Adipocyte (in vitro differentiated cells): ENCODE measurements around the gene OMD.
A peak's percentile ranks its signal among the peaks of the same experiment; 100 is the strongest.

ENCODE experiments used
- DNase-seq: peaks from one replicate; pipeline ENCODE4 v3.0.0-alpha.2; 2015; ENCODE audit warnings: low read depth
- H3K27me3 ChIP-seq: replicated peaks from 2 replicates; pipeline ENCODE4 v1.7.0; 2013; ENCODE audit warnings: mild to moderate bottlenecking, low read length, moderate library complexity; ENCODE audit not compliant: control insufficient read depth, insufficient read depth
- H3K36me3 ChIP-seq: 2 replicates; pipeline ENCODE4 v1.7.0; 2013; ENCODE audit warnings: low read length, mild to moderate bottlenecking, moderate library complexity; ENCODE audit not compliant: control insufficient read depth, insufficient read depth, severe bottlenecking
- H3K4me1 ChIP-seq: 2 replicates; pipeline ENCODE4 v1.7.0; 2013; ENCODE audit warnings: mild to moderate bottlenecking, low read length, moderate library complexity; ENCODE audit not compliant: control insufficient read depth, insufficient read depth
- H3K4me3 ChIP-seq: 2 replicates; pipeline ENCODE4 v1.7.0; 2013; ENCODE audit warnings: mild to moderate bottlenecking, low read length, moderate library complexity
- H3K9ac ChIP-seq: 2 replicates; pipeline ENCODE4 v1.7.0; 2013; ENCODE audit warnings: mild to moderate bottlenecking, low read length, moderate library complexity
- H3K9me3 ChIP-seq: 2 replicates; pipeline ENCODE4 v1.7.0; 2013; ENCODE audit warnings: mild to moderate bottlenecking, low read length, moderate library complexity; ENCODE audit not compliant: control insufficient read depth

The OMD gene

GRCh38 chr9:92439921-92440750 is 15.9 kb upstream of the OMD start:
- peak; percentile 75 for DNase-seq
- Histone ChIP-seq H3K9ac (peak overlapping the region; percentile 51), H3K4me1 (peaks cover 9% of the 10 kb centered on the region), H3K36me3 (no peaks in the 10 kb centered on the region), H3K27me3 (no peaks in the 10 kb centered on the region), H3K9me3 (no peaks in the 10 kb centered on the region), H3K4me3 (no peak overlapping the region)

GRCh38 chr9:92438900-92439526 is 14.7 kb upstream of the OMD start:
- peak; percentile 72 for DNase-seq
- Histone ChIP-seq H3K27me3 (no peaks in the 10 kb centered on the region), H3K36me3 (no peaks in the 10 kb centered on the region), H3K4me1 (peaks cover 9% of the 10 kb centered on the region), H3K4me3 (no peak overlapping the region), H3K9ac (peak overlapping the region; percentile 51), H3K9me3 (no peaks in the 10 kb centered on the region)

- H3K27me3 ChIP-seq, result no peaks in the 10 kb centered on the region
- H3K4me3 ChIP-seq, result no peak overlapping the region
- H3K36me3 ChIP-seq, result no peaks in the 10 kb centered on the region
- H3K9me3 ChIP-seq, result no peaks in the 10 kb centered on the region
- no peak for DNase-seq
- no peak overlapping the region for H3K9ac ChIP-seq
- peaks cover 18% of the 10 kb centered on the region for H3K4me1 ChIP-seq
These were observed 11.0 kb upstream of the OMD start for GRCh38 chr9:92435263-92435662.

GRCh38 chr9:92432972-92433548 is 8.8 kb upstream of the OMD start:
- H3K4me3 ChIP-seq, result peak overlapping the region; percentile 68
- no peaks in the 10 kb centered on the region for H3K36me3 ChIP-seq
- H3K9ac ChIP-seq, result peak overlapping the region; percentile 67
- no peak for DNase-seq
- peaks cover 10% of the 10 kb centered on the region for H3K4me1 ChIP-seq
- no peaks in the 10 kb centered on the region for H3K27me3 ChIP-seq
- H3K9me3 ChIP-seq, result no peaks in the 10 kb centered on the region

GRCh38 chr9:92432350-92432749 is 8.1 kb upstream of the OMD start:
- H3K4me3 ChIP-seq, result peak overlapping the region; percentile 68
- H3K4me1 ChIP-seq, result peaks cover 10% of the 10 kb centered on the region
- peak overlapping the region; percentile 67 for H3K9ac ChIP-seq
- H3K36me3 ChIP-seq, result no peaks in the 10 kb centered on the region
- no peaks in the 10 kb centered on the region for H3K27me3 ChIP-seq
- H3K9me3 ChIP-seq, result no peaks in the 10 kb centered on the region
- no peak for DNase-seq

- Histone ChIP-seq H3K4me1 (peaks cover 26% of the 10 kb centered on the region), H3K4me3 (no peak overlapping the region), H3K9ac (no peak overlapping the region), H3K36me3 (no peaks in the 10 kb centered on the region), H3K27me3 (no peaks in the 10 kb centered on the region), H3K9me3 (no peaks in the 10 kb centered on the region)
- DNase-seq, result no peak
These were observed 5.6 kb upstream of the OMD start for GRCh38 chr9:92429836-92430235.

- H3K27me3 ChIP-seq, result no peaks in the 10 kb centered on the region
- no peak overlapping the region for H3K4me3 ChIP-seq
- peak overlapping the region; percentile 89 for H3K9ac ChIP-seq
- DNase-seq, result no peak
- H3K4me1 ChIP-seq, result peaks cover 34% of the 10 kb centered on the region
- no peaks in the 10 kb centered on the region for H3K36me3 ChIP-seq
- H3K9me3 ChIP-seq, result no peaks in the 10 kb centered on the region
These were observed 2.4 kb upstream of the OMD start for GRCh38 chr9:92426501-92427145.

- peaks cover 34% of the 10 kb centered on the region for H3K4me1 ChIP-seq
- H3K27me3 ChIP-seq, result no peaks in the 10 kb centered on the region
- peak overlapping the region; percentile 89 for H3K9ac ChIP-seq
- no peaks in the 10 kb centered on the region for H3K36me3 ChIP-seq
- DNase-seq, result peak; percentile 84
- H3K9me3 ChIP-seq, result no peaks in the 10 kb centered on the region
- no peak overlapping the region for H3K4me3 ChIP-seq
These were observed 1.2 kb upstream of the OMD start for GRCh38 chr9:92425474-92425873.

- peak overlapping the region; percentile 79 for H3K4me3 ChIP-seq
These were observed 659 bp downstream of the OMD start for GRCh38 chr9:92423612-92424011.

GRCh38 chr9:92422611-92423338 is 1.5 kb downstream of the OMD start:
- Histone ChIP-seq H3K36me3 (no peaks in the 10 kb centered on the region), H3K9ac (peak overlapping the region; percentile 89), H3K27me3 (no peaks in the 10 kb centered on the region), H3K4me3 (peak overlapping the region; percentile 79), H3K9me3 (no peaks in the 10 kb centered on the region), H3K4me1 (peaks cover 34% of the 10 kb centered on the region)
- DNase-seq, result no peak

More at GRCh38 chr9:92423612-92424011, 659 bp downstream of the OMD start:
- DNase-seq, result peak; percentile 57
- Histone ChIP-seq H3K9ac (peak overlapping the region; percentile 89), H3K4me1 (peaks cover 34% of the 10 kb centered on the region), H3K9me3 (no peaks in the 10 kb centered on the region), H3K27me3 (no peaks in the 10 kb centered on the region), H3K36me3 (no peaks in the 10 kb centered on the region)
